ENCODE data around the gene PTDSS2. TPM values are rescaled to one million over a fixed set of nuclear protein-coding genes. Genes with fewer than 3 reads are reported as not detected.

PTDSS2 gene
- total and polyA plus RNA-seq, 9 of the 15 experiments (the other 6 are each of a cell fraction or from before 2014, with no cell fraction given), result 0.45 to 53.9 (median 17.2) TPM

DNA sequence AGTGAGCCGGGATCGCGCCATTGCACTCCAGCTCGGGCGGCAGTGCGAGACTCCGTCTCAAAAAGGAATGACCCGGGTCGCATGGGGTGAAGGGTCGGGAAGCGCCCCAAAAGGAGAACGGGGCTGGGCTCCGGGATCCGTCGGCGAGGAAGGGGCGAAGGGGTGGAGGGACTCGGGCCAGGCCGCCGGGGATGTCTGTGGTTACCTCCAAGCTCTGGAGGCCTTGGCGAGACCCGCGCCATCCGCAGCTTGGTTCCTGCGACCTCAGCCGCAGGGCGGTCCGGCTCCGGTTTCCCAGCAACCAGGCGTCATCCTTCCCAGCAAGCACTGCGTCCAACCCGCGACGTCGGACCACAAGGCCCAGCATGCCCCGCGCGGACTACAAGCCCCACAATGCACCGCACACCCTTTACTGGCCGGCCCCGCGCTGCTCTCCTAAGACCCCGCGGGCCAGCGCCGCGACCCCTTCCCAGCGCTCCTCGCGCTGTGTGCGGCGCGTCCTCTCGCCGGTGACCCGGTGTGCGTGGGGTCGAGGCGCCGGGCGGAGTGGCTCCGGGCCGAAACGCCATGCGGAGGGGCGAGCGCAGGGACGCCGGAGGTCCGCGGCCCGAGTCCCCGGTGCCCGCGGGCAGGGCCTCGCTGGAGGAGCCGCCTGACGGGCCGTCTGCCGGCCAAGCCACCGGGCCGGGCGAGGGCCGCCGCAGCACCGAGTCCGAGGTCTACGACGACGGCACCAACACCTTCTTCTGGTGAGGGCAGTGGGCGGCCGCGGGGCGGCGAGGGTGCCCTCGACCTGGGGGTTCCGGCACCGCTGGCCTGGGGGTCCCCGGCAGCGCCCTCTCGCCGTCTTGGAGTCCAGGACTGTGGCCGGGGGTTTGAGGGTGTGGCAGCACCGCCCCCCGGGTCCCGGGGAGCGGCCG is at the start of gene PTDSS2 (continued):
- TF ChIP-seq, protein P1, sequence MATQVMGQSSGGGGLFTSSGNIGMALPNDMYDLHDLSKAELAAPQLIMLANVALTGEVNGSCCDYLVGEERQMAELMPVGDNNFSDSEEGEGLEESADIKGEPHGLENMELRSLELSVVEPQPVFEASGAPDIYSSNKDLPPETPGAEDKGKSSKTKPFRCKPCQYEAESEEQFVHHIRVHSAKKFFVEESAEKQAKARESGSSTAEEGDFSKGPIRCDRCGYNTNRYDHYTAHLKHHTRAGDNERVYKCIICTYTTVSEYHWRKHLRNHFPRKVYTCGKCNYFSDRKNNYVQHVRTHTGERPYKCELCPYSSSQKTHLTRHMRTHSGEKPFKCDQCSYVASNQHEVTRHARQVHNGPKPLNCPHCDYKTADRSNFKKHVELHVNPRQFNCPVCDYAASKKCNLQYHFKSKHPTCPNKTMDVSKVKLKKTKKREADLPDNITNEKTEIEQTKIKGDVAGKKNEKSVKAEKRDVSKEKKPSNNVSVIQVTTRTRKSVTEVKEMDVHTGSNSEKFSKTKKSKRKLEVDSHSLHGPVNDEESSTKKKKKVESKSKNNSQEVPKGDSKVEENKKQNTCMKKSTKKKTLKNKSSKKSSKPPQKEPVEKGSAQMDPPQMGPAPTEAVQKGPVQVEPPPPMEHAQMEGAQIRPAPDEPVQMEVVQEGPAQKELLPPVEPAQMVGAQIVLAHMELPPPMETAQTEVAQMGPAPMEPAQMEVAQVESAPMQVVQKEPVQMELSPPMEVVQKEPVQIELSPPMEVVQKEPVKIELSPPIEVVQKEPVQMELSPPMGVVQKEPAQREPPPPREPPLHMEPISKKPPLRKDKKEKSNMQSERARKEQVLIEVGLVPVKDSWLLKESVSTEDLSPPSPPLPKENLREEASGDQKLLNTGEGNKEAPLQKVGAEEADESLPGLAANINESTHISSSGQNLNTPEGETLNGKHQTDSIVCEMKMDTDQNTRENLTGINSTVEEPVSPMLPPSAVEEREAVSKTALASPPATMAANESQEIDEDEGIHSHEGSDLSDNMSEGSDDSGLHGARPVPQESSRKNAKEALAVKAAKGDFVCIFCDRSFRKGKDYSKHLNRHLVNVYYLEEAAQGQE (IDR thresholded peaks at IDR 0.05; ENCODE audit: borderline replicate concordance), result no peak
- TF ChIP-seq, protein P1 (CRISPR knock-in tag; IDR thresholded peaks at IDR 0.05; ENCODE audit: low read depth), result peak; percentile 68; the same call in 1 of the 2 replicates
- TF ChIP-seq ZNF696 (CRISPR knock-in tag; conservative IDR thresholded peaks at IDR 0.05) (no peak), BHLHE40 (IDR thresholded peaks at IDR 0.05; ENCODE audit: low read length) (no peak), SETDB1 (IDR thresholded peaks at IDR 0.05; ENCODE audit: low read length) (no peak), PCBP2 (IDR thresholded peaks at IDR 0.05; ENCODE audit: low read depth, low read length, poor library complexity, severe bottlenecking) (no peak), ZC3H4 (CRISPR knock-in tag; IDR thresholded peaks at IDR 0.05; ENCODE audit: borderline replicate concordance) (0 out of 2 replicates have a peak, but pooled peaks have one; percentile 38), CREBBP (IDR thresholded peaks at IDR 0.05; ENCODE audit: low read depth, low read length) (no peak), SMAD1 (IDR thresholded peaks at IDR 0.05; ENCODE audit: low read depth, low read length, partially characterized antibody) (no peak)
- TF ChIP-seq, protein P2, sequence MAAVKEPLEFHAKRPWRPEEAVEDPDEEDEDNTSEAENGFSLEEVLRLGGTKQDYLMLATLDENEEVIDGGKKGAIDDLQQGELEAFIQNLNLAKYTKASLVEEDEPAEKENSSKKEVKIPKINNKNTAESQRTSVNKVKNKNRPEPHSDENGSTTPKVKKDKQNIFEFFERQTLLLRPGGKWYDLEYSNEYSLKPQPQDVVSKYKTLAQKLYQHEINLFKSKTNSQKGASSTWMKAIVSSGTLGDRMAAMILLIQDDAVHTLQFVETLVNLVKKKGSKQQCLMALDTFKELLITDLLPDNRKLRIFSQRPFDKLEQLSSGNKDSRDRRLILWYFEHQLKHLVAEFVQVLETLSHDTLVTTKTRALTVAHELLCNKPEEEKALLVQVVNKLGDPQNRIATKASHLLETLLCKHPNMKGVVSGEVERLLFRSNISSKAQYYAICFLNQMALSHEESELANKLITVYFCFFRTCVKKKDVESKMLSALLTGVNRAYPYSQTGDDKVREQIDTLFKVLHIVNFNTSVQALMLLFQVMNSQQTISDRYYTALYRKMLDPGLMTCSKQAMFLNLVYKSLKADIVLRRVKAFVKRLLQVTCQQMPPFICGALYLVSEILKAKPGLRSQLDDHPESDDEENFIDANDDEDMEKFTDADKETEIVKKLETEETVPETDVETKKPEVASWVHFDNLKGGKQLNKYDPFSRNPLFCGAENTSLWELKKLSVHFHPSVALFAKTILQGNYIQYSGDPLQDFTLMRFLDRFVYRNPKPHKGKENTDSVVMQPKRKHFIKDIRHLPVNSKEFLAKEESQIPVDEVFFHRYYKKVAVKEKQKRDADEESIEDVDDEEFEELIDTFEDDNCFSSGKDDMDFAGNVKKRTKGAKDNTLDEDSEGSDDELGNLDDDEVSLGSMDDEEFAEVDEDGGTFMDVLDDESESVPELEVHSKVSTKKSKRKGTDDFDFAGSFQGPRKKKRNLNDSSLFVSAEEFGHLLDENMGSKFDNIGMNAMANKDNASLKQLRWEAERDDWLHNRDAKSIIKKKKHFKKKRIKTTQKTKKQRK (IDR thresholded peaks at IDR 0.05; ENCODE audit: borderline replicate concordance, low read depth, low read length), result peak; percentile 19; the same call in 1 of the 2 replicates
- TF ChIP-seq, protein P3, sequence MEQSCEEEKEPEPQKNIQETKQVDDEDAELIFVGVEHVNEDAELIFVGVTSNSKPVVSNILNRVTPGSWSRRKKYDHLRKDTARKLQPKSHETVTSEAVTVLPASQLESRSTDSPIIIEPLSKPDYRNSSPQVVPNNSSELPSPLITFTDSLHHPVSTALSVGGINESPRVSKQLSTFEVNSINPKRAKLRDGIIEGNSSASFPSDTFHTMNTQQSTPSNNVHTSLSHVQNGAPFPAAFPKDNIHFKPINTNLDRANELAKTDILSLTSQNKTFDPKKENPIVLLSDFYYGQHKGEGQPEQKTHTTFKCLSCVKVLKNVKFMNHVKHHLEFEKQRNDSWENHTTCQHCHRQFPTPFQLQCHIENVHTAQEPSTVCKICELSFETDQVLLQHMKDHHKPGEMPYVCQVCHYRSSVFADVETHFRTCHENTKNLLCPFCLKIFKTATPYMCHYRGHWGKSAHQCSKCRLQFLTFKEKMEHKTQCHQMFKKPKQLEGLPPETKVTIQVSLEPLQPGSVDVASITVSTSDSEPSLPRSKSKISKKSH (CRISPR knock-in tag; IDR thresholded peaks at IDR 0.05), result no peak
